BJ (cell line): ENCODE results near the gene SRP9. TPM values are rescaled to one million over a fixed set of nuclear protein-coding genes. Genes with fewer than 3 reads are reported as not detected.

Experiments
- CTCF ChIA-PET: fragments of 350-600 bp; formaldehyde crosslinking; extraction: SDS; loops from one replicate; lab custom pipeline; 2021; ENCODE audit warnings: antibody characterized with exemption, inconsistent platforms; lab: Yijun Ruan, JAX
- POLR2A ChIA-PET: fragments of 300-600 bp; sonication (Branson Sonifier 250); formaldehyde crosslinking; extraction: SDS; loops from one replicate; lab custom pipeline; 2021; ENCODE audit warnings: antibody characterized with exemption; lab: Charles Lee
- DNase-seq: peaks from one replicate; pipeline ENCODE4 v3.0.0-alpha.2; 2011; ENCODE audit warnings: low read depth
- H3K27me3 ChIP-seq: 2 replicates; pipeline ENCODE4 v1.6.0; 2011; ENCODE audit warnings: low read length; ENCODE audit not compliant: control insufficient read depth, insufficient read depth
- H3K36me3 ChIP-seq: 2 replicates; pipeline ENCODE4 v1.5.1; 2011; ENCODE audit warnings: low read length; ENCODE audit not compliant: control insufficient read depth, insufficient read depth
- H3K4me3 ChIP-seq: 2 replicates; pipeline ENCODE4 v1.5.1; 2011; ENCODE audit warnings: low read depth, mild to moderate bottlenecking, control low read depth, low read length
- polyA minus RNA-seq: library from RNA; depleted of rRNA, polyadenylated mRNA; stranded (reverse); fragments of >200 nt; gene quantifications from 2 replicates; pipeline ENCODE4 v1.2.3, GENCODE V29; 2011; rRNA and poly(A)+ RNA removed
- polyA plus RNA-seq: library from polyadenylated mRNA; depleted of rRNA; stranded (reverse); fragments of >200 nt; gene quantifications from 2 replicates; pipeline ENCODE4 v1.2.3, GENCODE V29; 2011; rRNA removed
- TF ChIP-seq, protein P1 (sequence below): IDR thresholded peaks from 2 replicates; pipeline ENCODE4 v1.5.1; 2011; ENCODE audit warnings: low read depth, mild to moderate bottlenecking, control low read depth, inconsistent platforms, low read length, moderate library complexity; ENCODE audit not compliant: insufficient read depth

Gene SRP9, protein sequence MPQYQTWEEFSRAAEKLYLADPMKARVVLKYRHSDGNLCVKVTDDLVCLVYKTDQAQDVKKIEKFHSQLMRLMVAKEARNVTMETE
- polyA plus RNA-seq (250 and 272 TPM in 2 replicates), polyA minus RNA-seq (67.8 and 76.8 TPM in 2 replicates)

DNA sequence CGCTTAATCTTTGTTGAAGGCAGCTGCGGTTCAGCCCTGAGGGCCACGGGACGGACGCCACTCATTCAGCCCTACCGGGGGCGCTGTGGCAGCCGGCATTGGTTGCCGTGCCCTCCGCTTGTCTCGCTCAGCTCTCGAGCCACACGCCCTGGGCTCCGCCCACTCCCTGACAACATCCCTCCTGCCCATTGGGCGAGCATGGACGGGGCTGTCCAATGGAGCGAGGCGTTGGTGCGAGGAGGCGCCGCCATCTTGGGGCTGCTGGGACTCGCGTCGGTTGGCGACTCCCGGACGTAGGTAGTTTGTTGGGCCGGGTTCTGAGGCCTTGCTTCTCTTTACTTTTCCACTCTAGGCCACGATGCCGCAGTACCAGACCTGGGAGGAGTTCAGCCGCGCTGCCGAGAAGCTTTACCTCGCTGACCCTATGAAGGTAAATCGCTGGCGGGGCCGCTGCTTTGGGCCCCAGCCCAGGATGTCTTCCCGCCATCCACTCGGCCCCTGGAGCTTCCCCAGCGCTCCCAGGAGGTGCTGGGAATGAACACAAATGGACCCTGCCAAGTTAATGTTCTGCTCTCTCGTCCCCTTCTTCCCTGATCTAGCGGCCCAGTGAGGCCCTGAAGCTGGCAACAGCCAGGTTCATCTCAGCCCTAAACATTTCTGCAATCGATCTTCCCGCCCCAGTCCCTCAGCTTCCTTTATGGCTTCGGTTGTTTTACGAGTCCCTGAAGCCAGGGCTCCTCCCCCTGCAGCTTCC, at the start of gene SRP9:
Gene SRP9, plus strand, starts transcription at position 244 of the 754 bp plus-strand sequence. Its CDS starts 115 bp downstream, at position 359.
- peak; percentile 88 for DNase-seq
- CTCF ChIA-PET: interaction anchor here (0.6 to 6.3 kb wide), 42 partner anchors 9 to 305 kb away, joined by 3 to 62 read pairs (median 4); partner anchors contain the start of genes ENAH, LEFTY2 and TMEM63A
- Histone ChIP-seq H3K27me3 (no peaks in the 10 kb centered on the region), H3K4me3 (peak within 1 kb of the TSS; percentile 87), H3K36me3 (no peaks in the 10 kb centered on the region)
- TF ChIP-seq, protein P1, sequence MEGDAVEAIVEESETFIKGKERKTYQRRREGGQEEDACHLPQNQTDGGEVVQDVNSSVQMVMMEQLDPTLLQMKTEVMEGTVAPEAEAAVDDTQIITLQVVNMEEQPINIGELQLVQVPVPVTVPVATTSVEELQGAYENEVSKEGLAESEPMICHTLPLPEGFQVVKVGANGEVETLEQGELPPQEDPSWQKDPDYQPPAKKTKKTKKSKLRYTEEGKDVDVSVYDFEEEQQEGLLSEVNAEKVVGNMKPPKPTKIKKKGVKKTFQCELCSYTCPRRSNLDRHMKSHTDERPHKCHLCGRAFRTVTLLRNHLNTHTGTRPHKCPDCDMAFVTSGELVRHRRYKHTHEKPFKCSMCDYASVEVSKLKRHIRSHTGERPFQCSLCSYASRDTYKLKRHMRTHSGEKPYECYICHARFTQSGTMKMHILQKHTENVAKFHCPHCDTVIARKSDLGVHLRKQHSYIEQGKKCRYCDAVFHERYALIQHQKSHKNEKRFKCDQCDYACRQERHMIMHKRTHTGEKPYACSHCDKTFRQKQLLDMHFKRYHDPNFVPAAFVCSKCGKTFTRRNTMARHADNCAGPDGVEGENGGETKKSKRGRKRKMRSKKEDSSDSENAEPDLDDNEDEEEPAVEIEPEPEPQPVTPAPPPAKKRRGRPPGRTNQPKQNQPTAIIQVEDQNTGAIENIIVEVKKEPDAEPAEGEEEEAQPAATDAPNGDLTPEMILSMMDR: peak; percentile 96
- POLR2A ChIA-PET: interaction anchor here (0.6 to 1.5 kb wide), 5 partner anchors 15 to 295 kb away, joined by 3 to 11 read pairs (median 3); no protein-coding TSS in a partner anchor

DNA sequence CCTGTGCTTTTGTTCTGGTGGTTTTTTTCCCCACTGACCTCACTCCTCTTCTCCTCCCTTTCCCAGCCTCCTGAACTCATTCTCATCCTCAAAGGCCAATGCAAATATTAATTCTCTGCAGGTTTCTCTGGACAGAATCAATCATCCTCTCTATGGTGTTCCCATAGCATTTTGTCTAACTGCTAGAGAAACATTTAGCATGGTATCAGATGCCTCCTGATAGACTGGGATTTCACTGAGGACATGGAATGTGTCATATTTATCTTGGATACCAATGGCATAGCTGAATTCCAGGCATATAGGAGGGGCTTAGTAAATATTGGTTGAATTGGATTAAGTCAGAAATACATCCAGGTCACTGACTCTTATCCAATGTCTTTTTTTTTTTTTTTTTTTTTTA, 46.1 kb upstream of the SRP9 start:
- H3K36me3 ChIP-seq: no peaks in the 10 kb centered on the region
- DNase-seq: no peak
- TF ChIP-seq, protein P1: no peak
- no peaks in the 10 kb centered on the region for H3K27me3 ChIP-seq
- ChIA-PET POLR2A (no interaction called here), CTCF (no interaction called here)
- H3K4me3 ChIP-seq: no peak overlapping the region

DNA sequence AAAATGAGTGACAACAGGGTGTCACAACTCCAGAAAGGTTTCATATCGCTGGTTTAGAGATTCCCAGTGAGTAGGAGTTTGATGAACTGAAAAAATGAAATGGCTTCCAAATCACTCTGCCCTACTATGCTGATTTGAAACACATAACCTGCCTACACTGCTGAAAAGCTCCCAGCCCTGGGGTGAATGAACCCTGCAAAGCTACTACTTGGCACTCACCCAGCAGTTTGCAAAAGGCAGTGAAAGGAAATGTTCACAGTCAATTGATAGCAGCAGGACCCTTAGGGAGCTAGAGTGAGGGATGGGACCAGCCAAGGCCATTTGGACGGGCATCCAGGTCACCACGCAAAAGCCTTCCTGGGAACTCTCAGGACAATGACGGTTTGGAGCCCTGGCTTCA, 44.4 kb upstream of the SRP9 start:
- no peaks in the 10 kb centered on the region for H3K36me3 ChIP-seq
- TF ChIP-seq, protein P1: no peak
- H3K4me3 ChIP-seq: no peak overlapping the region
- CTCF ChIA-PET: no interaction called here
- DNase-seq: no peak
- no peaks in the 10 kb centered on the region for H3K27me3 ChIP-seq
- POLR2A ChIA-PET: no interaction called here

DNA sequence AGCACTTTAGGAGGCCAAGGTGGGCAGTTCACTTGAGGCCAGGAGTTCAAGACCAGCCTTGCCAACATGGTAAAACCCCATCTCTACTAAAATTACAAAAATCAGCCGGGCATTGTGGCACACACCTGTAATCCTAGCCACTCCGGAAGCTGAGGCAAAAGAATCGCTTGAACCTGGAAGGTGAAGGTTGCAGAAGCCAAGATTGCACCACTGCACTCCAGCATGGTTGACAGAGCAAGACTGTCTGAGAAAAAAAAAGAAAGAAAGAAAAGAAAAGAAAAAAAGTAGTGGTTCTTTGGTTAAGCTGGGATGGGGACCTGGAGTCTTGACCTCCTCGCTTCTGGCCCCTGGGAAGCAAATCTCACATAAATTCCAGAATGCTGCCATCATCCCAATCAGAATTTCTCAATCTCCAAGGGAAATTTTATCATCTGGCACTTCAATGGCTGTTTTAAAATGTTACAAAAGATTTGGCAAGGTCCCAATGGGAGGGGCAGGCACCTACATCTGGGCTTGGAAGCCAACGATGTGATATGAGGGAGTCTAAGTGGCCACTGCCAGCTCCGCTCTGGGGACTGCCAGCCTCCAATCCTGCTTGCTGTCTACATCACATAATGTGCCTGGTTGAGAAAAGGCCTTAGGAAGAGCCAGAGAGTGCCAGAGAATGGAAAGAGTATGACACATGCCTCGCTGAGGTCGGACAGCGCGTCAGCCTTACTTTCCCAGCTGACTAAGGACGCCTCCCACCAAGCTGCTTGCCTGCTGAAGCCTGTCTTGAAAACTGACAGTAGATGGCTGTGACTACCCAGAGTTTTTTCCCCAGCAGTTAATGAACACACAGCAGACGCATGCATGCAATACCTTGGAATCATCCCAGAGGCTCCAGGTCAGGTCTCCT, 42.1 kb upstream of the SRP9 start:
- Histone ChIP-seq H3K27me3 (no peaks in the 10 kb centered on the region), H3K36me3 (no peaks in the 10 kb centered on the region), H3K4me3 (no peak overlapping the region)
- ChIA-PET CTCF (interaction anchor here (0.8 to 2.0 kb wide), 3 partner anchors 9 to 179 kb away, joined by 5 to 8 read pairs (median 6); no protein-coding TSS in a partner anchor), POLR2A (interaction anchor here (0.7 kb wide), 1 partner anchor 156 kb away, joined by 3 read pairs; no protein-coding TSS in a partner anchor)
- DNase-seq: peak; percentile 89
- TF ChIP-seq, protein P1: no peak
